Cardiac muscle cell (in vitro differentiated cells and primary cell): ENCODE data around the gene ERC2. TPM values are rescaled to one million over a fixed set of nuclear protein-coding genes. Genes with fewer than 3 reads are reported as not detected.

ENCODE experiments used
- DNase-seq, 2 donors: peaks; one replicate each; pipeline versions ENCODE4 v3.0.0 to v3.0.0-alpha.2; 2010 to 2017; ENCODE audit warnings: low read depth in 1 of 2, low spot score in 1 of 2
- H3K27ac ChIP-seq: fragments of 200-600 bp; sonication (generic); 2 replicates; pipeline ENCODE4 v1.5.1; 2016
- H3K27me3 ChIP-seq: fragments of 200-600 bp; sonication (generic); 2 replicates; pipeline ENCODE4 v1.6.0; 2016; ENCODE audit warnings: control low read depth
- H3K36me3 ChIP-seq: fragments of 200-600 bp; sonication (generic); 2 replicates; pipeline ENCODE4 v1.5.1; 2016; ENCODE audit warnings: control low read depth
- H3K4me1 ChIP-seq: fragments of 200-600 bp; sonication (generic); 2 replicates; pipeline ENCODE4 v1.8.1; 2017; ENCODE audit warnings: low read depth, mild to moderate bottlenecking, mixed run types
- H3K4me3 ChIP-seq: fragments of 200-600 bp; sonication (generic); 2 replicates; pipeline ENCODE4 v1.5.1; 2016; ENCODE audit warnings: mild to moderate bottlenecking
- H3K9me3 ChIP-seq: fragments of 200-600 bp; sonication (generic); 2 replicates; pipeline ENCODE4 v1.5.1; 2017; ENCODE audit warnings: low read depth, mild to moderate bottlenecking, control low read depth
- polyA plus RNA-seq: library from polyadenylated mRNA; unstranded; fragments of >200 nt; fragmentation: Nextera tagmentation; extraction: Ambion mirVana; gene quantifications from 2 replicates; pipeline ENCODE4 v1.2.1, GENCODE V29; 2016
- total RNA-seq: library from RNA; depleted of rRNA; stranded (reverse); fragments of >200 nt; gene quantifications from 2 replicates; pipeline ENCODE4 v1.2.3, GENCODE V29; 2016
- TF ChIP-seq, protein P1 (sequence below): IDR thresholded peaks from 2 replicates; pipeline ENCODE4 v1.5.1; 2012; ENCODE audit warnings: low read depth, mild to moderate bottlenecking, low read length

ERC2 gene
- total and polyA plus RNA-seq, 2 experiments from 2014 or later, result 18.1 to 29.0 TPM

DNA sequence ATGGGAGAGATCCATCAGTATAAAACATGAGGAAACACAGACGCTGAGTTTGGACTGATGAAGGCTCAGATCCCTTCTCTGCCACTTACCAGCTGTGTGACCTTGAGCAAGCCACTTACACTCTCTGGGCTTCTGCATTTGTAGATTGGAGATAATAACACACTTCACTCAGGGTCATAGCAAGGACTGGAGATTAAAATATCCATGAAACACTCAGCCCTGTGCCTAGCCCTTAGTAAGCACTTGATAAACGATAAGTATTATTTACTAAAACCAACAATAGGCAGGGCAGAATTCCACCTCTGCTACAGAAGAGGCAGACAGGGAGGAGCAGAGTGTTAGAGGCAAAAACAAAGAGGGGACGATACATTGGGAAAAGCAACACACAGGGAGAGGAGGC lies 560.7 kb downstream of the ERC2 start:
- TF ChIP-seq, protein P1, sequence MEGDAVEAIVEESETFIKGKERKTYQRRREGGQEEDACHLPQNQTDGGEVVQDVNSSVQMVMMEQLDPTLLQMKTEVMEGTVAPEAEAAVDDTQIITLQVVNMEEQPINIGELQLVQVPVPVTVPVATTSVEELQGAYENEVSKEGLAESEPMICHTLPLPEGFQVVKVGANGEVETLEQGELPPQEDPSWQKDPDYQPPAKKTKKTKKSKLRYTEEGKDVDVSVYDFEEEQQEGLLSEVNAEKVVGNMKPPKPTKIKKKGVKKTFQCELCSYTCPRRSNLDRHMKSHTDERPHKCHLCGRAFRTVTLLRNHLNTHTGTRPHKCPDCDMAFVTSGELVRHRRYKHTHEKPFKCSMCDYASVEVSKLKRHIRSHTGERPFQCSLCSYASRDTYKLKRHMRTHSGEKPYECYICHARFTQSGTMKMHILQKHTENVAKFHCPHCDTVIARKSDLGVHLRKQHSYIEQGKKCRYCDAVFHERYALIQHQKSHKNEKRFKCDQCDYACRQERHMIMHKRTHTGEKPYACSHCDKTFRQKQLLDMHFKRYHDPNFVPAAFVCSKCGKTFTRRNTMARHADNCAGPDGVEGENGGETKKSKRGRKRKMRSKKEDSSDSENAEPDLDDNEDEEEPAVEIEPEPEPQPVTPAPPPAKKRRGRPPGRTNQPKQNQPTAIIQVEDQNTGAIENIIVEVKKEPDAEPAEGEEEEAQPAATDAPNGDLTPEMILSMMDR, result no peak
- DNase-seq, result peak in 1 of 2 donors; percentile 75
- H3K36me3 ChIP-seq, result no peaks in the 10 kb centered on the region
- H3K27me3 ChIP-seq, result no peaks in the 10 kb centered on the region
- no peaks in the 10 kb centered on the region for H3K9me3 ChIP-seq
- H3K27ac ChIP-seq, result peak overlapping the region; percentile 82
- no peak overlapping the region for H3K4me3 ChIP-seq
- H3K4me1 ChIP-seq, result peaks cover 60% of the 10 kb centered on the region

DNA sequence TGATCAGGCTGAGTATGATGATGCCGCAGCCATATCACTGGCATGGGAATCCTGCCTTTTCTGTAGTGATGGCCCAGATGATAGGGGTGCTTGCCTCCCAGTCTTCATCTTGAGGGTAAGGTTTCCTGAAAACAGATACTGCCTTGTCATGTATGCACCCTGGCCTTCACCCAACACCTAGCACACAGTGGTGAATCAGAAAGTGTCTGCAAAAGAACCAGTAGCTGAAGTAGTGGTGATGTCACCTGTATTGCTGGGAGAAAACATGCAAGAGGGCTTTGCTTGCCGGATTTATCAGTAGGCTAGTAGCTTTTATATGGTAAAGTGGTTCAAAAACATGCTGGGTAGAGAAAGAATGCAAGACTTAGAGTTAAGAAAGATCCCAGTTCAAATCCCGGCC lies 561.4 kb downstream of the ERC2 start:
- H3K36me3 ChIP-seq, result no peaks in the 10 kb centered on the region
- H3K9me3 ChIP-seq, result no peaks in the 10 kb centered on the region
- peaks cover 64% of the 10 kb centered on the region for H3K4me1 ChIP-seq
- no peaks in the 10 kb centered on the region for H3K27me3 ChIP-seq
- H3K27ac ChIP-seq, result no peak overlapping the region
- no peak overlapping the region for H3K4me3 ChIP-seq
- TF ChIP-seq, protein P1, result no peak
- no peak for DNase-seq

DNA sequence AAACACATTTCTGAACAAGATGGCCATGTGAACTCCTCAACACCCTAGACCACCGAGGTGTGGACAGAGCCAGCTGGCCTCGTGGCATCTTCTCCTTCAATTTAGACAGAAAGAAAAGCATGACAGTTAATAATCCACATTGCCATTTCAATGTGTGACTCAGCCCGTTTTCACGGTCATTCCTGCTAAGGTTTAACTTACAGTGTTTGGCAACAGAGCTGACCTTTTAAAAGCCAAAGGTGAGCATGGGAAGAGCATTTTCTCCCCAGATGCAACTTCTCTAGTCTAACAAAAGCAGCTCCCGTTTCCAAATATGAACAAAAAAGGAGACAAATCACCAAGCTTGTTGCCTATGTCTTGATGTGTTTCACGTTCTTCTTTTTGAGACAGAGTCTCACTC lies 563.6 kb downstream of the ERC2 start:
- no peak overlapping the region for H3K4me3 ChIP-seq
- no peaks in the 10 kb centered on the region for H3K27me3 ChIP-seq
- H3K4me1 ChIP-seq, result peaks cover 62% of the 10 kb centered on the region
- H3K9me3 ChIP-seq, result no peaks in the 10 kb centered on the region
- H3K36me3 ChIP-seq, result no peaks in the 10 kb centered on the region
- TF ChIP-seq, protein P1, result no peak
- H3K27ac ChIP-seq, result peak overlapping the region; percentile 80
- no peak for DNase-seq

DNA sequence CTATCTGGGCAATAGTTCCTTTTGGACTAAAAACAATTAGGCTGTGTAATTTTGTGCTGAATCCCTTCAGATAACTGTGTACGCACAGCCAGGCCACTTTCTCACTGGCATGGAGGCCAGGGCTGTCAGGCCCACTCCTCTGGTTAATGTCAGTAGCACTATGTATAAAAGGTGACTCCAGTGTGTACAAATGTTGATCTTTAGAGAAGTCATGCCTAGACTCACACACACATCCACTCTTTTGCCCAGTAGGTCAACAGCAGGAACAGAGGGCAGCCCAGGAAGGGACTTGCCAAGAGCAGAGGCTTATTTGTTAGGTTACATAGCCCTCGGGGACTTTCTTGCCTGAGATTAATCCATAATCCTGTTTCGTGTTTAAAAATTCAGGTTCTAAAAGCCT lies 564.6 kb downstream of the ERC2 start:
- H3K4me1 ChIP-seq, result peaks cover 54% of the 10 kb centered on the region
- H3K9me3 ChIP-seq, result no peaks in the 10 kb centered on the region
- DNase-seq, result peak in 1 of 2 donors; percentile 88
- H3K27me3 ChIP-seq, result no peaks in the 10 kb centered on the region
- peak overlapping the region; percentile 80 for H3K27ac ChIP-seq
- H3K4me3 ChIP-seq, result no peak overlapping the region
- H3K36me3 ChIP-seq, result no peaks in the 10 kb centered on the region
- TF ChIP-seq, protein P1, result no peak

GRCh38 chr3:55902221-55902900 lies 565.9 kb downstream of the ERC2 start:
- H3K27me3 ChIP-seq, result no peaks in the 10 kb centered on the region
- peaks cover 51% of the 10 kb centered on the region for H3K4me1 ChIP-seq
- no peaks in the 10 kb centered on the region for H3K9me3 ChIP-seq
- no peak for DNase-seq
- H3K36me3 ChIP-seq, result no peaks in the 10 kb centered on the region
- peak overlapping the region; percentile 80 for H3K27ac ChIP-seq
- no peak overlapping the region for H3K4me3 ChIP-seq
- TF ChIP-seq, protein P1, result no peak
